ENCODE results near the gene MIAT.

Gene MIAT

GRCh38 chr22:26691377-26691716, 34.0 kb downstream of the MIAT start:
- DNase-seq = no peak
- Histone ChIP-seq H3K4me3 (no peak overlapping the region), H3K9me3 (no peaks in the 10 kb centered on the region), H3K27me3 (no peaks in the 10 kb centered on the region), H3K4me1 (no peaks in the 10 kb centered on the region), H3K27ac (no peak overlapping the region), H3K36me3 (peaks cover 9 to 22% (median 15%) of the 10 kb centered on the region in 3 donors)
- TF ChIP-seq CTCF (IDR thresholded peaks at IDR 0.05) = no peak
- intact Hi-C loops (cut with DNase I; ENCODE audit: low total_unique reads) = no loop called here

- H3K36me3 ChIP-seq = peaks cover 9 to 23% (median 15%) of the 10 kb centered on the region in 3 donors
- intact Hi-C loops (cut with DNase I; ENCODE audit: low total_unique reads) = no loop called here
- TF ChIP-seq CTCF (IDR thresholded peaks at IDR 0.05) = no peak
- no peaks in the 10 kb centered on the region for H3K4me1 ChIP-seq
- H3K27me3 ChIP-seq = no peaks in the 10 kb centered on the region
- no peaks in the 10 kb centered on the region for H3K9me3 ChIP-seq
- no peak overlapping the region for H3K27ac ChIP-seq
- no peak overlapping the region for H3K4me3 ChIP-seq
- no peak for DNase-seq
These were observed 34.8 kb downstream of the MIAT start for GRCh38 chr22:26692215-26692614.

GRCh38 chr22:26697151-26697550, 39.8 kb downstream of the MIAT start:
- intact Hi-C loops (cut with DNase I; ENCODE audit: low total_unique reads) = no loop called here
- TF ChIP-seq CTCF (IDR thresholded peaks at IDR 0.05) = no peak
- no peaks in the 10 kb centered on the region for H3K27me3 ChIP-seq
- no peak overlapping the region for H3K4me3 ChIP-seq
- H3K4me1 ChIP-seq = no peaks in the 10 kb centered on the region
- H3K27ac ChIP-seq = no peak overlapping the region
- H3K9me3 ChIP-seq = no peaks in the 10 kb centered on the region
- DNase-seq = no peak
- H3K36me3 ChIP-seq = peaks cover 23 to 45% (median 37%) of the 10 kb centered on the region in 3 donors

- Histone ChIP-seq H3K4me3 (no peak overlapping the region), H3K36me3 (peaks cover 14 to 30% (median 22%) of the 10 kb centered on the region in 3 donors), H3K9me3 (no peaks in the 10 kb centered on the region), H3K27me3 (no peaks in the 10 kb centered on the region), H3K4me1 (no peaks in the 10 kb centered on the region), H3K27ac (no peak overlapping the region)
- DNase-seq = no peak
- TF ChIP-seq CTCF (IDR thresholded peaks at IDR 0.05) = no peak
- intact Hi-C loops (cut with DNase I; ENCODE audit: low total_unique reads) = no loop called here
These were observed 43.1 kb downstream of the MIAT start for GRCh38 chr22:26700462-26700861.

GRCh38 chr22:26700886-26701285, 43.5 kb downstream of the MIAT start:
- no peak for DNase-seq
- Histone ChIP-seq H3K27ac (no peak overlapping the region), H3K36me3 (peaks cover 14 to 28% (median 22%) of the 10 kb centered on the region in 3 donors), H3K27me3 (no peaks in the 10 kb centered on the region), H3K4me1 (no peaks in the 10 kb centered on the region), H3K9me3 (no peaks in the 10 kb centered on the region), H3K4me3 (no peak overlapping the region)
- TF ChIP-seq CTCF (IDR thresholded peaks at IDR 0.05) = no peak
- intact Hi-C loops (cut with DNase I; ENCODE audit: low total_unique reads) = no loop called here

- intact Hi-C loops (cut with DNase I; ENCODE audit: low total_unique reads) = no loop called here
- no peaks in the 10 kb centered on the region for H3K27me3 ChIP-seq
These were observed 43.9 kb downstream of the MIAT start for GRCh38 chr22:26701323-26701722.

More at GRCh38 chr22:26701323-26701722, 43.9 kb downstream of the MIAT start:
- DNase-seq = no peak
- Histone ChIP-seq H3K4me1 (no peaks in the 10 kb centered on the region), H3K4me3 (no peak overlapping the region), H3K9me3 (no peaks in the 10 kb centered on the region), H3K27ac (no peak overlapping the region), H3K36me3 (peaks cover 14 to 23% (median 22%) of the 10 kb centered on the region in 3 donors)
- TF ChIP-seq CTCF (IDR thresholded peaks at IDR 0.05) = no peak

All from tibial artery (tissue), 4 donors.